Effector memory CD4-positive, alpha-beta T cell (primary cell): ENCODE results near the gene CFAP299.

ENCODE experiments used
- DNase-seq, 3 donors: peaks; one replicate each; pipeline ENCODE4 v3.0.0-alpha.2; 2020
- H3K27ac ChIP-seq: 2 replicates; pipeline ENCODE4 v1.7.0; 2013; ENCODE audit warnings: mild to moderate bottlenecking, low read length, moderate library complexity; ENCODE audit not compliant: insufficient read depth, poor library complexity, severe bottlenecking
- H3K27me3 ChIP-seq: replicated peaks from 2 replicates; pipeline ENCODE4 v1.7.0; 2013; ENCODE audit warnings: mild to moderate bottlenecking, low read length; ENCODE audit not compliant: insufficient read depth, control insufficient read depth, poor library complexity, severe bottlenecking
- H3K36me3 ChIP-seq: 2 replicates; pipeline ENCODE4 v1.7.0; 2013; ENCODE audit warnings: mild to moderate bottlenecking, low read length, moderate library complexity; ENCODE audit not compliant: control insufficient read depth, insufficient read depth
- H3K4me1 ChIP-seq: 2 replicates; pipeline ENCODE4 v1.7.0; 2013; ENCODE audit warnings: low read length, mild to moderate bottlenecking; ENCODE audit not compliant: control insufficient read depth, insufficient read depth, poor library complexity, severe bottlenecking
- H3K4me3 ChIP-seq: 2 replicates; pipeline ENCODE4 v1.7.0; 2013; ENCODE audit warnings: low read length, low read depth, mild to moderate bottlenecking; ENCODE audit not compliant: insufficient read depth, poor library complexity, severe bottlenecking
- H3K9me3 ChIP-seq: 2 replicates; pipeline ENCODE4 v1.7.0; 2013; ENCODE audit warnings: mild to moderate bottlenecking, low read length, moderate library complexity; ENCODE audit not compliant: control insufficient read depth

Gene CFAP299

DNA sequence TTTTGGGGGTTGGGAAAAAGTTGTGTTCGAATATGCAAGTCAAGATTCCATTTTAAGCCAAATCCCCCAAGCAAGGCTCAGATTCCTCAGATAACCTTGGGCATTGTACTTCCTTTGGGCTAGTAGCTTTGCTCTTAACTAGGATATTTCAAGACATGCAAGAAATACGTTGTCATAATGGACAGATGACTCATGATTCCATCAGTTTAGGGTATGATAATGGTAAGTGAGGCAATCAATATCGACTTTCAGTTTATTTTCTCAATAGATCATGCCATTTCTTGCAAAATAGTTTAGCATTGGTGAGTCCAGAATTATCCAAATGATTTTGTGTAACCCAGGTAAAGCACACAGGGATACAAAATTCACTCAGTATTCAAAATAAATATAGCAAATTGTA is 25.4 kb downstream of the CFAP299 start:
- Histone ChIP-seq H3K9me3 (no peaks in the 10 kb centered on the region), H3K36me3 (no peaks in the 10 kb centered on the region), H3K27me3 (peaks cover 3% of the 10 kb centered on the region), H3K4me1 (no peaks in the 10 kb centered on the region), H3K4me3 (no peak overlapping the region), H3K27ac (no peak overlapping the region)
- DNase-seq = no peak

DNA sequence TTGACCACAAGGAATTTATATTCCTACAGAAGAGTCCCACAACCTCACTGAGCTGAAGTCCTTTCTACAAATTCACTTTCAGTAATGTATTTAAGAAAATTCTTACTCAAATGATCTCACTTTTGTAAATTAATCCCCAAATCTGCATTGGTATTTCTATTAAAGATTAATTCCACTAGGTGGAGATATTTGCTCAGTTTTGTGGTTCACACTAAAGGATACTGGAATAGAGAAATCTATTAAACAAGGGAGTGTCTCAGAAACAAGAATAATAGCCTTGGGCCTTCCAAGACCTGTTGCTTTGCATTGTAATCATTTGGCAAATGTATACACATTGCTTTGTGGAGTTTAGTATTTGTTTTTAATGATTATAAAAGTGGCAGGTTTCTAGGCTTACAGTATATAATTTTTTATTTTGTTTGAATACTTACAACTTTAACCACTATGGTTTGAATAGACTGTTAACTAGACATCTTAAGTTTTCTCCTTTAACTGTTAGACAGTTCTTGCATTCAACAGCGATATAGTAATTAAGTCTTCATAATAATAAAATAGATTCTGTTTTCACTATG is 25.9 kb downstream of the CFAP299 start:
- Histone ChIP-seq H3K9me3 (no peaks in the 10 kb centered on the region), H3K36me3 (no peaks in the 10 kb centered on the region)
- no peak for DNase-seq

DNA sequence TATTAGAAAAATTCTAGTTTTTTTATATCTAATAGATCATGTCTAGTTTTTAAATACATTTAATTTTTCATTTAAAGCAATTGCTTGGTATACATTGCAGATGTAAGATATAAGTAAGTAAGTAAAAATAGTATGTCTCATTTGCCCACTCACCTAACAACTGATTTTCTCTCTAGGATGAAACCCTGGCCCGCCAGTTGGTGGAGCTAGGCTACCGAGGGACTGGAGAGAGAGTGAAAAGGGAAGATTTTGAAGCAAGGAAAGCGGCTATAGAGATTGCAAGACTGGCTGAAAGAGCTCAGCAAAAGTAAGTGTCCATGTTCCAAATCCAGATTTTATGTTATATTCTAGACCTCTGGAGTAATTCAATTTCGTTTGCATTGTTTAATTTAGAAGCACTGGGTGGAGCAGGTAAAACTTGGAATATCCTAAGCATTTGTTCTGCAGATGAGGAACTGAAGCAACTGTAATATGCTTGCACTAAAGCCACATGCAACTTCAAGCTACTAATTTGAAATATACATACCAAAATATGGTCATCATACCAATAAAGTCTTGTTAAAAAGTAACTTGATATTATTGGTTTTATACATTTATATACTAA is 27.1 kb downstream of the CFAP299 start:
- peak in 2 of 3 donors; percentile 5 to 11 for DNase-seq
- no peak overlapping the region for H3K27ac ChIP-seq

More for the DNA sequence above, 25.9 kb downstream of the CFAP299 start:
- Histone ChIP-seq H3K4me1 (no peaks in the 10 kb centered on the region), H3K27me3 (peaks cover 3% of the 10 kb centered on the region), H3K27ac (no peak overlapping the region), H3K4me3 (no peak overlapping the region)

DNA sequence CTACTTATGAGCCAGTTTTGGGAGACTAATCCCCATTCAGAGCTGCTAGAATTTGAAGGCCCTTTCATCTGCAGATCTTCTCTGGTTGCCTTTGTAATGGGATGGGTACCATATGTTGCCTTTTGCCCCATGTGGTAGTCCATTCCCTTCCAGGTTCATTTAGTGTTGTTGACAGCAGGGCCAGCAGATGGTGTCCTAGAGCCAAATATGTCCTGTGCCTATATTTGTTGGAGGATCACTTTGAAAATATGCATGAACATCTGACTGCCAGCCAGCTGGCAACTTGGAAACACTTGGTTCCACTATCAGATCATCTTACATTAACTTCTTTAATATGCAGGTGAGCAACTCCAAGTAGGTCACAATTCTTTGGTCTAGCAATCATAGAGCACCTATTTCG is 30.4 kb downstream of the CFAP299 start:
- peak; percentile 10 to 36 (median 16) for DNase-seq
- no peaks in the 10 kb centered on the region for H3K4me1 ChIP-seq
- H3K27ac ChIP-seq = no peak overlapping the region
- no peaks in the 10 kb centered on the region for H3K27me3 ChIP-seq
- no peaks in the 10 kb centered on the region for H3K36me3 ChIP-seq
- H3K4me3 ChIP-seq = no peak overlapping the region
- H3K9me3 ChIP-seq = no peaks in the 10 kb centered on the region

More for the DNA sequence above, 27.1 kb downstream of the CFAP299 start:
- H3K27me3 ChIP-seq = peaks cover 3% of the 10 kb centered on the region
- H3K4me3 ChIP-seq = no peak overlapping the region
- H3K9me3 ChIP-seq = no peaks in the 10 kb centered on the region
- H3K4me1 ChIP-seq = no peaks in the 10 kb centered on the region
- H3K36me3 ChIP-seq = no peaks in the 10 kb centered on the region

DNA sequence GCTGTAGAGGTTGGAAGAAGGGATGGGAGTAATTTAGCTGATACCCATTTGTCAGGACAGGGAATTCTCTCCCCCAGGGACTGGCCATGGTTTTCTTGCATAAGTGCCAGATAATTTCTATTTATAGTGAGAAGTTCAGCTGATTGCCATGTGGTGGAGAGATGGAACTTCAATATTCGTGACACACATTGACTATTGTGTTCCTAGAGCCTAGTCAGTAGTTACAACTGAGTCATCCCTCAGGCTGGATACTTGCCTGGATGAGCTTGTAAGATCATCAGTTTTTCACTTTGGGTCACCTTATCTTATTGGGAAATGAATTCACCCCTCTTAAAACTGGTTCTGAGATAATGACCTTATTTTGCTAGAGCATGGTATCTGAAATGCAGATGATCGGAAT is 32.2 kb downstream of the CFAP299 start:
- Histone ChIP-seq H3K4me1 (no peaks in the 10 kb centered on the region), H3K9me3 (no peaks in the 10 kb centered on the region), H3K27me3 (no peaks in the 10 kb centered on the region), H3K27ac (no peak overlapping the region), H3K4me3 (no peak overlapping the region), H3K36me3 (no peaks in the 10 kb centered on the region)
- no peak for DNase-seq

DNA sequence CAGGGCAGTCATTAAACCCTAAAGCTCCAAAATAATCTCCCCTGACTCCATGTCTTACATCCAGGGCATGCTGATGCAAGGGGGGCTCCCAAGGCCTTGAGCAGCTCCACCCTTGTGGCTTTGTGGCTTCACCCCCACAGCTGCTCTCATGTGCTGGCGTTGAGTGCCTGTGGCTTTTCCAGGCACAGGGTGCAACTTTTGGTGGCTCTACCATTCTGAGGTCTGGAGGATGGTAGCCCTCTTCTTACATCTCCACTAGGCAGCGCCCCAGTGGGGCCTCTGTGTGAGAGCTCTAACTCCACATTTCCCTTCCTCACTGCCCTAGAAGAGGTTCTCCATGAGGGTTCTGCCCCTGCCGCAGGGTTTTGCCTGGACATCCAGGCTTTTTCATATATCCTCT is 35.1 kb downstream of the CFAP299 start:
- H3K9me3 ChIP-seq = no peaks in the 10 kb centered on the region
- no peaks in the 10 kb centered on the region for H3K36me3 ChIP-seq
- no peaks in the 10 kb centered on the region for H3K27me3 ChIP-seq
- no peaks in the 10 kb centered on the region for H3K4me1 ChIP-seq
- H3K4me3 ChIP-seq = no peak overlapping the region
- no peak overlapping the region for H3K27ac ChIP-seq
- DNase-seq = no peak

DNA sequence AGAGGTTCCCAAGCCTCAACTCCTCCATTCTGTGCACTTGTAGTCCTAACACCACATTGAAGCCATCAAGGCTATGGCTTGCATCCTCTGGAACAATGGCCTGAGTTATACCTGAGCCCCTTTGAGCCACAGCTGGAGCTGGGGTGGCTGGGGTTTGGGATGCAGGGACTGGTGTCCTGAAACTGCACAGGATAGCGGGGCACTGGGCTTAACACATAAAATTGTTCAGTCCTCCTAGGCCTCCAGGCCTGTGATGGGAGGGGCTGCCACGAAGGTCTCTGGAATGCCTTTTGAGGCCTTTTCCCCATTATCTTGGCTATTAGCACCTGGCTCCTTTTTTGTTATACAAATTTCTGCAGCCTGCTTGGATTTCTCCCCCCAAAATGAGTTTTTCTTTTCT is 35.5 kb downstream of the CFAP299 start:
- H3K36me3 ChIP-seq = no peaks in the 10 kb centered on the region

DNA sequence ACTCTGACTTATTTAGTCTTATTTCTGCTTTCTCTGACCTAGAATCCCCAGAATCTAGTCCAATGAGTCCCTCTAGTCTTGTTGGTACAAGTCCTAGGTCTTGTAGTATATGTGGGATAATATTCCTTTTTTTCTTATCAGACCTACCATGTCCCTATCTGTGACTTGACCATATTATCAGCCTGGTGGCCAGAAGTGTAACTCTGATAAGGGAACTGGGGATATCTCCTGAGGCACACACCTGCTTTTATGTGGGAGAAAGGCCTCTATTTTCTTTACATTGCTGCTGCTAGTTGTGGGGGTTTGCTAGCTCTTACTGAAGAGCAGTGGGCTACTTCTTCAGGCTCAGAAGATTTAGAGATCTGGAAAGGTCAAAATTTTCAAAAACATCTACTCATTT is 38.6 kb downstream of the CFAP299 start:
- no peak for DNase-seq
- no peak overlapping the region for H3K4me3 ChIP-seq
- H3K4me1 ChIP-seq = no peaks in the 10 kb centered on the region

More for the DNA sequence above, 35.5 kb downstream of the CFAP299 start:
- Histone ChIP-seq H3K27ac (no peak overlapping the region), H3K4me1 (no peaks in the 10 kb centered on the region), H3K4me3 (no peak overlapping the region), H3K27me3 (no peaks in the 10 kb centered on the region), H3K9me3 (no peaks in the 10 kb centered on the region)
- DNase-seq = no peak

DNA sequence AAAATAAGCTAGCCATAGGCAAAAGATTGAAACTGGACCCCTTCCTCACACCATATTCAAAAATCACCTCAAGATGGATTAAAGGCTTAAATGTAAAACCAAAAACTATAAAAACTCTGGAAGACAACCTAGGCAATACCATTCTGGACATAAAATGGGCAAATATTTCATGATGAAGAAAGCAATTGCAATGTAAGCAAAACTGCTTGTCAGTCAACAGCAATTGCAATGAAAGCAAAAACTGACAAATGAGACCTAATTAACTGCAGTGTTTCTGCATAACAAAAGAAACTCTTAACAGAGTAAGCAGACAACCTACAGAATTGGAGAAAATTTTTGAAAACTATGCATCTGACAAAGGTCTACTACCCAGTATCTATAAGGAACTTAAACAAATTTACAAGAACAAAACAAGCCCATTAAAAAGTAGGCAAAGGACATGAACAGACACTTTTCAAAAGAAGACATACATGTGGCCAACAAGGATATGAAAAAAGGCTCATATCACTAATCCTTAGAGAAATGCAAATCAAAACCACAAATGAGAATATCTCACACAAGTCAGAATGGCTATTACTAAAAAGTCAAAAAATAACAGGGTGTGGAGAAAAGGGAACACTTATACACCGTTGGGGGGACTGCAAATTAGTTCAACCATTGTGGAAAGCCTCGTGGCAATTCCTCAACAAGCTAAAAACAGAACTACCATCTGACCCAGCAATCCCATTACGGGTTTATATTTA is 46.7 kb downstream of the CFAP299 start:
- DNase-seq = no peak
- Histone ChIP-seq H3K27ac (no peak overlapping the region), H3K4me3 (no peak overlapping the region), H3K9me3 (no peaks in the 10 kb centered on the region), H3K27me3 (no peaks in the 10 kb centered on the region), H3K36me3 (no peaks in the 10 kb centered on the region), H3K4me1 (no peaks in the 10 kb centered on the region)

More for the DNA sequence above, 38.6 kb downstream of the CFAP299 start:
- no peaks in the 10 kb centered on the region for H3K27me3 ChIP-seq
- H3K36me3 ChIP-seq = no peaks in the 10 kb centered on the region
- H3K9me3 ChIP-seq = no peaks in the 10 kb centered on the region
- no peak overlapping the region for H3K27ac ChIP-seq
